IPS-15b (cell line): Measurements from ENCODE around the gene NHLH1.

ENCODE experiments used
- H3K27me3 ChIP-seq: one replicate; pipeline ENCODE4 v1.6.1; 2013; ENCODE audit warnings: low read length; ENCODE audit not compliant: control insufficient read depth, insufficient read depth
- H3K36me3 ChIP-seq: one replicate; pipeline ENCODE4 v1.6.1; 2013; ENCODE audit warnings: low read length; ENCODE audit not compliant: control insufficient read depth, insufficient read depth
- H3K4me1 ChIP-seq: one replicate; pipeline ENCODE4 v1.6.1; 2013; ENCODE audit warnings: mild to moderate bottlenecking, low read length; ENCODE audit not compliant: control insufficient read depth, insufficient read depth
- H3K4me3 ChIP-seq: one replicate; pipeline ENCODE4 v1.5.1; 2013; ENCODE audit warnings: low read depth, low read length
- H3K9ac ChIP-seq: one replicate; pipeline ENCODE4 v1.6.1; 2013; ENCODE audit warnings: low read depth, mild to moderate bottlenecking, low read length
- H3K9me3 ChIP-seq: one replicate; pipeline ENCODE4 v1.6.1; 2013; ENCODE audit warnings: mild to moderate bottlenecking, low read length; ENCODE audit not compliant: control insufficient read depth, insufficient read depth

NHLH1 gene

GRCh38 chr1:160342953-160343869 is 23.7 kb upstream of the NHLH1 start, which contains the start of the genes COPA and NCSTN:
COPA (minus strand) TSS chr1:160343250; CDS start chr1:160343170, 80 bp downstream.
NCSTN (plus strand) TSS chr1:160343383; CDS start chr1:160343397, 14 bp downstream.
- Histone ChIP-seq H3K4me1 (peaks cover 2% of the 10 kb centered on the region), H3K36me3 (peaks cover 20% of the 10 kb centered on the region), H3K4me3 (peak within 1 kb of the TSS; percentile 90), H3K27me3 (no peaks in the 10 kb centered on the region), H3K9me3 (no peaks in the 10 kb centered on the region), H3K9ac (peak within 1 kb of the TSS; percentile 98)

GRCh38 chr1:160344241-160344640 is 22.6 kb upstream of the NHLH1 start:
- Histone ChIP-seq H3K27me3 (no peaks in the 10 kb centered on the region), H3K36me3 (peaks cover 18% of the 10 kb centered on the region), H3K9ac (peak overlapping the region; percentile 98), H3K4me3 (peak overlapping the region; percentile 90), H3K9me3 (no peaks in the 10 kb centered on the region), H3K4me1 (peaks cover 2% of the 10 kb centered on the region)

- peaks cover 2% of the 10 kb centered on the region for H3K4me1 ChIP-seq
- H3K9me3 ChIP-seq = no peaks in the 10 kb centered on the region
- H3K27me3 ChIP-seq = no peaks in the 10 kb centered on the region
- H3K36me3 ChIP-seq = peaks cover 18% of the 10 kb centered on the region
- no peak overlapping the region for H3K9ac ChIP-seq
- H3K4me3 ChIP-seq = no peak overlapping the region
These were observed 21.9 kb upstream of the NHLH1 start for GRCh38 chr1:160344936-160345335.

- peaks cover 2% of the 10 kb centered on the region for H3K4me1 ChIP-seq
- no peak overlapping the region for H3K9ac ChIP-seq
- H3K36me3 ChIP-seq = peaks cover 24% of the 10 kb centered on the region
- no peaks in the 10 kb centered on the region for H3K27me3 ChIP-seq
- H3K9me3 ChIP-seq = no peaks in the 10 kb centered on the region
- no peak overlapping the region for H3K4me3 ChIP-seq
These were observed 20.4 kb upstream of the NHLH1 start for GRCh38 chr1:160346463-160346862.

GRCh38 chr1:160346958-160347357 is 19.9 kb upstream of the NHLH1 start:
- Histone ChIP-seq H3K4me1 (no peaks in the 10 kb centered on the region), H3K27me3 (no peaks in the 10 kb centered on the region), H3K4me3 (no peak overlapping the region), H3K9ac (no peak overlapping the region), H3K36me3 (peaks cover 25% of the 10 kb centered on the region), H3K9me3 (no peaks in the 10 kb centered on the region)

- Histone ChIP-seq H3K4me3 (no peak overlapping the region), H3K9ac (no peak overlapping the region), H3K9me3 (no peaks in the 10 kb centered on the region), H3K27me3 (no peaks in the 10 kb centered on the region), H3K36me3 (peaks cover 62% of the 10 kb centered on the region), H3K4me1 (peaks cover 2% of the 10 kb centered on the region)
These were observed 15.2 kb upstream of the NHLH1 start for GRCh38 chr1:160351629-160352028.

- Histone ChIP-seq H3K4me1 (peaks cover 2% of the 10 kb centered on the region), H3K9ac (no peak overlapping the region), H3K36me3 (peaks cover 69% of the 10 kb centered on the region), H3K4me3 (no peak overlapping the region), H3K9me3 (no peaks in the 10 kb centered on the region), H3K27me3 (no peaks in the 10 kb centered on the region)
These were observed 14.3 kb upstream of the NHLH1 start for GRCh38 chr1:160352555-160352954.

- peaks cover 71% of the 10 kb centered on the region for H3K36me3 ChIP-seq
- H3K27me3 ChIP-seq = no peaks in the 10 kb centered on the region
- no peak overlapping the region for H3K4me3 ChIP-seq
- H3K9me3 ChIP-seq = no peaks in the 10 kb centered on the region
- peaks cover 2% of the 10 kb centered on the region for H3K4me1 ChIP-seq
- no peak overlapping the region for H3K9ac ChIP-seq
These were observed 13.6 kb upstream of the NHLH1 start for GRCh38 chr1:160353223-160353622.

- Histone ChIP-seq H3K36me3 (peaks cover 64% of the 10 kb centered on the region), H3K4me3 (no peak overlapping the region), H3K9me3 (no peaks in the 10 kb centered on the region), H3K4me1 (peaks cover 2% of the 10 kb centered on the region), H3K9ac (no peak overlapping the region), H3K27me3 (no peaks in the 10 kb centered on the region)
These were observed 12.4 kb upstream of the NHLH1 start for GRCh38 chr1:160354388-160354985.

- Histone ChIP-seq H3K36me3 (peaks cover 49% of the 10 kb centered on the region), H3K9ac (no peak overlapping the region), H3K27me3 (no peaks in the 10 kb centered on the region), H3K4me3 (no peak overlapping the region), H3K9me3 (no peaks in the 10 kb centered on the region), H3K4me1 (peaks cover 9% of the 10 kb centered on the region)
These were observed 9.4 kb upstream of the NHLH1 start for GRCh38 chr1:160357286-160358002.

- H3K4me3 ChIP-seq = no peak overlapping the region
- H3K4me1 ChIP-seq = peaks cover 13% of the 10 kb centered on the region
- peaks cover 43% of the 10 kb centered on the region for H3K36me3 ChIP-seq
These were observed 8.8 kb upstream of the NHLH1 start for GRCh38 chr1:160358073-160358472.

More at GRCh38 chr1:160358073-160358472, 8.8 kb upstream of the NHLH1 start:
- H3K9me3 ChIP-seq = no peaks in the 10 kb centered on the region
- no peaks in the 10 kb centered on the region for H3K27me3 ChIP-seq
- no peak overlapping the region for H3K9ac ChIP-seq
